Forelimb muscle (tissue), 1 donor: ENCODE results near the gene NECAB3. TPM values are rescaled to one million over a fixed set of nuclear protein-coding genes. Genes with fewer than 3 reads are reported as not detected.

Source experiments
- DNase-seq: peaks from one replicate; pipeline ENCODE4 v3.0.0-alpha.2; 2013; ENCODE audit warnings: low read depth
- polyA plus RNA-seq: library from polyadenylated mRNA; unstranded; fragments of 120-200 nt; gene quantifications from one replicate; pipeline ENCODE4 v1.2.1, GENCODE V29; 2013; ENCODE audit not compliant: insufficient read length

The NECAB3 gene
- polyA plus RNA-seq, 1 donor = 29.9 TPM

- peak; percentile 62 for DNase-seq
Observed at GRCh38 chr20:33677991-33678702, 3.9 kb upstream of the NECAB3 start.

- no peak for DNase-seq
Observed at GRCh38 chr20:33676652-33677645, 2.7 kb upstream of the NECAB3 start.

GRCh38 chr20:33676121-33676520 lies 1.9 kb upstream of the NECAB3 start:
- no peak for DNase-seq

GRCh38 chr20:33675136-33675959 lies 1.1 kb upstream of the NECAB3 start:
- no peak for DNase-seq

GRCh38 chr20:33673410-33674293 lies 576 bp downstream of the NECAB3 start:
- DNase-seq = no peak

- no peak for DNase-seq
Observed at GRCh38 chr20:33673114-33673409, 1.2 kb downstream of the NECAB3 start.

GRCh38 chr20:33672426-33673113 lies 1.7 kb downstream of the NECAB3 start:
- DNase-seq = no peak

GRCh38 chr20:33671573-33672288 lies 2.5 kb downstream of the NECAB3 start:
- DNase-seq = no peak

- DNase-seq = no peak
Observed at GRCh38 chr20:33670715-33671499, 3.3 kb downstream of the NECAB3 start.

- DNase-seq = no peak
Observed at GRCh38 chr20:33669873-33670640, 4.2 kb downstream of the NECAB3 start.

- DNase-seq = no peak
Observed at GRCh38 chr20:33669224-33669623, 5.0 kb downstream of the NECAB3 start.

- no peak for DNase-seq
Observed at GRCh38 chr20:33668466-33669155, 5.6 kb downstream of the NECAB3 start.

- DNase-seq = no peak
Observed at GRCh38 chr20:33667676-33668465, 6.4 kb downstream of the NECAB3 start.

- DNase-seq = no peak
Observed at GRCh38 chr20:33667245-33667675, 7.0 kb downstream of the NECAB3 start.

GRCh38 chr20:33666293-33667244 lies 7.7 kb downstream of the NECAB3 start, which contains the start of gene ACTL10:
Gene ACTL10, plus strand, starts transcription at chr20:33666943. Its CDS starts 555 bp downstream, at chr20:33667498.
- DNase-seq = peak; percentile 75
